HPDE6-E6E7 (cell line): ENCODE measurements around the gene BLOC1S6.
"Not testable (repeated sequence)": the region's sequence is repeated elsewhere in the genome, so short reads cannot be mapped to it uniquely, and the experiment has no call there.

ENCODE experiments used
- DNase-seq: peaks from one replicate; pipeline ENCODE4 v3.0.0; 2011; ENCODE audit warnings: missing footprints; ENCODE audit errors: extremely low spot score

The BLOC1S6 gene

GRCh38 chr15:45641374-45641781, 54.2 kb downstream of the BLOC1S6 start:
- DNase-seq: peak; percentile 84

- no peak for DNase-seq
Measured at GRCh38 chr15:45641999-45642932, 55.1 kb downstream of the BLOC1S6 start.

GRCh38 chr15:45644437-45644836, 57.3 kb downstream of the BLOC1S6 start:
- no peak for DNase-seq

GRCh38 chr15:45645026-45645980, 58.1 kb downstream of the BLOC1S6 start:
- DNase-seq: no peak

GRCh38 chr15:45646220-45646619, 59.0 kb downstream of the BLOC1S6 start:
- DNase-seq: no peak

GRCh38 chr15:45647828-45648227, 60.6 kb downstream of the BLOC1S6 start:
- no peak for DNase-seq

GRCh38 chr15:45648521-45649200, 61.5 kb downstream of the BLOC1S6 start:
- peak; percentile 75 for DNase-seq

- not testable (repeated sequence) for DNase-seq
Measured at GRCh38 chr15:45650007-45650406, 62.8 kb downstream of the BLOC1S6 start.

GRCh38 chr15:45650889-45651525, 63.8 kb downstream of the BLOC1S6 start:
- no peak for DNase-seq

- DNase-seq: no peak
Measured at GRCh38 chr15:45653702-45654424, 66.7 kb downstream of the BLOC1S6 start.

GRCh38 chr15:45654749-45655148, 67.6 kb downstream of the BLOC1S6 start:
- no peak for DNase-seq

- no peak for DNase-seq
Measured at GRCh38 chr15:45657254-45657653, 70.1 kb downstream of the BLOC1S6 start.

GRCh38 chr15:45657764-45658545, 70.8 kb downstream of the BLOC1S6 start:
- no peak for DNase-seq
